ENCODE data around the gene MSRB3.
A peak's percentile ranks its signal among the peaks of the same experiment; 100 is the strongest.
"Not testable (repeated sequence)": the region's sequence is repeated elsewhere in the genome, so short reads cannot be mapped to it uniquely, and the experiment has no call there.

Gene MSRB3

DNA sequence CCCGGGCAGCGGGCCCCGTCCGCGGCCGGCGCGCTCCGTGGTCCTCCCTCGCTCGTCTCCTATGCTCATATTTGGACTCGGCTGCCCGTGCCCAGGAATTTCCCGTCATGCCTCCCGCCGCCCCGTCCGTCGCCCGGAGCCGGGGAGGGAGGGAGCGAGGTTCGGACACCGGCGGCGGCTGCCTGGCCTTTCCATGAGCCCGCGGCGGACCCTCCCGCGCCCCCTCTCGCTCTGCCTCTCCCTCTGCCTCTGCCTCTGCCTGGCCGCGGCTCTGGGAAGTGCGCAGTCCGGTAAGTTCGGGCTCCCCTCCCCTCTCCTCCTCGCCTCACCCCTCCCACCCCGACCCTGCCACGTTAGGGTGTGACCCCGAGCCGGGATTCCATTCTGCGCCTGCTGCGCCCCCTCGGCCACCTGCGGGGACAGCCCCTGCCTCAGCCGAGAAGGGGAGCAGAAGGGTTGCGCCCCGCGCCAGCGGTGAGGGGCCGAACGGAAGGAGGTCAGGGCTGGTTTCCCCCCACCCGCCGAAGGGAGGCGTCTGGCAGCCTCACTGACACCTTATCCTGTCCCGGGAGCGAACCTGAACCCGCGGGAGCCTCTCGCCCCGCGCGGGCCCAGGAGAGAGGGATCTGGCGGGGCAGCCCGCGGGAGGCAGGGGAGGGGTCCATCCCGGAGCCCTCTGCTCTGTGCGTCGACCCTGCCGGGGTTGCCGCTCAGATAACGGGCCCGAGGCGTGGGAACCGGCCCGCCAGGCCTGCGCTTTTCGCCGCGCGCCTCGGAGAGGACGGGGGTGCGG is at the start of gene MSRB3:
TSS of gene MSRB3 (plus strand) at position 108 of the 793 bp plus-strand sequence. CDS start 29,897 bp downstream, outside the sequence.
- peak; percentile 43 for DNase-seq (ENCODE audit: low read depth)

DNA sequence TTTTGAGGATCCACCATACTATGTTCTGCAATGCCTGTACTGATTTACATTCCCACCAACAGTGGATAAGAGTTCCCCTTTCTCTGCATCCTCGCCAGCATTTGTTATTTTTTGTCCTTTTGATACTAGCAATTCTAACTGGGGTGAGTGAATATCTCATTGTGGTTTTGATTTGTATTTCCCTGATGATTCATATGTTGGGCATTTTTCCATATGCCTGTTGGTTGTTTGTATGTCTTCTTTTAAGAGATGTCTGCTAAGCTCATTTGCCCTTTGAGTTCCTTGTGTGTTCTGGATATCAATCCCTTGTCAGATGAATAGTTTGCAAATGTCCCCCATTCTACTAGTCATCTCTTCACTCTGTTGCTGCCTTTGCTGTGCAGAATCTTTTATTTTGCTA is 49.0 kb upstream of the MSRB3 start:
- DNase-seq (ENCODE audit: low read depth), result peak; percentile 45

DNA sequence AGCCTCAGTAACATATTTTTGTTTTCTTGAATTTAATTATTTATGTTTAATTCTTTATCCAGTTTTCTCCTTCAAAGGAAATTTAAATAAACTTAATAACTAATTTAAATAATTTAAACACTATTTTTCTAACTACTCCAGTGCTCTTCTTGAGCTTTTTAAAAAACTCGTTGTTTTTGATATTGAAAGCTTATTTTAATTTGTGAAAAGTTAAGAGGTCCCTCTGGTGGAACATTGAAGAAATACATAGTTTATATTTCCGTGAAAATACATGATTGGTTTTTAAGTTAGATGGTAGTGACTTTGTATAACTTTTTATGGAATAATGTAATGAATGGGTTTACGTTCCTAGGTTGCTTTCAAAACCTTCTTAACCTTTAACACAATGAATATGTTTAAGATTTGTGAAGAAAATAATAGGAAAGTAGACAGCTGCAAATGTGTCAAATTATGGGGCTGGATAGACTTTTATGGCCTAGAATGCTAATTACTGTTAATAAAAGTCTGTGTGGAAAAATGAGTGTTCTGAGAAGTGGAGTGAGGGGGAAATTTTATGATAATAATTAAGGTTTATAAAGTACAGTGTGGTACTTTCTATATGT is 45.9 kb upstream of the MSRB3 start:
- DNase-seq (ENCODE audit: low read depth), result peak; percentile 4

DNA sequence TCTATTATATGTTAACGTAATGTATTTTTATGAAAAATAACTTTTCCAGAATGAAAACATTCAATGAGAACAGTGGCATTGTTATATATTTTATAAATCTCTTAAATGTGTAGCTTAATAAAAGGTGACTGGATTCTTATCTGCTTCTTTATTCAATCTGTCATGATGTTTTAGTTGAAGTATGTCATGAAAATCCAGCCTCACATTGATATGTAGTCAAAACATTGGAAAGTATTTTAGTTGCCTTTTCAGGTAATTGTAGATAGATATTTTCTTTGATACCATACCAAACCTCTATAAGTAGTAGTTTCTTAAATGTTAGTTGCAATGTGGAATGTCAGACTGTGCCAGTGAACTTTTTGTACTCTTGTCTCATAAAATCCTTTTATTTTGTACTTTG is 41.3 kb upstream of the MSRB3 start:
- no peak for DNase-seq (ENCODE audit: low read depth)

DNA sequence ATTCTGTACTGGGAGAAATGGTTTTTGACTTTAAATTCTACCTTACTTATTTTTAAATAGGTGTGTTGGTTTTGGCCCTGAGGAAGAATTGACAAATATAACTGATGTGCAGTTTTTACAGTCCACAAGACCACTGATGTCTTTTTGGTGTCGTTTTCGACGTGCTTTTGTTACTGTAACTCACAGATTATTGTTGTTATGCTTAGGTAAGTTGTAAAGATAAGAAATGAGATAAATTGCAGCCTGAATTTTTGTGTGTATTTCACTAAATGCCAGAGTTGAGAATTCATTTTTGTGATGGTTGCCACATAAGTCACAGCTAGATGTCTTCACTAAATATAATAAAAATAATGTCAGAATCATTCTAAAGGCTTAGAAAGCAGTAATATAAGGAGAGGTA is 39.9 kb upstream of the MSRB3 start:
- no peak for DNase-seq (ENCODE audit: low read depth)

DNA sequence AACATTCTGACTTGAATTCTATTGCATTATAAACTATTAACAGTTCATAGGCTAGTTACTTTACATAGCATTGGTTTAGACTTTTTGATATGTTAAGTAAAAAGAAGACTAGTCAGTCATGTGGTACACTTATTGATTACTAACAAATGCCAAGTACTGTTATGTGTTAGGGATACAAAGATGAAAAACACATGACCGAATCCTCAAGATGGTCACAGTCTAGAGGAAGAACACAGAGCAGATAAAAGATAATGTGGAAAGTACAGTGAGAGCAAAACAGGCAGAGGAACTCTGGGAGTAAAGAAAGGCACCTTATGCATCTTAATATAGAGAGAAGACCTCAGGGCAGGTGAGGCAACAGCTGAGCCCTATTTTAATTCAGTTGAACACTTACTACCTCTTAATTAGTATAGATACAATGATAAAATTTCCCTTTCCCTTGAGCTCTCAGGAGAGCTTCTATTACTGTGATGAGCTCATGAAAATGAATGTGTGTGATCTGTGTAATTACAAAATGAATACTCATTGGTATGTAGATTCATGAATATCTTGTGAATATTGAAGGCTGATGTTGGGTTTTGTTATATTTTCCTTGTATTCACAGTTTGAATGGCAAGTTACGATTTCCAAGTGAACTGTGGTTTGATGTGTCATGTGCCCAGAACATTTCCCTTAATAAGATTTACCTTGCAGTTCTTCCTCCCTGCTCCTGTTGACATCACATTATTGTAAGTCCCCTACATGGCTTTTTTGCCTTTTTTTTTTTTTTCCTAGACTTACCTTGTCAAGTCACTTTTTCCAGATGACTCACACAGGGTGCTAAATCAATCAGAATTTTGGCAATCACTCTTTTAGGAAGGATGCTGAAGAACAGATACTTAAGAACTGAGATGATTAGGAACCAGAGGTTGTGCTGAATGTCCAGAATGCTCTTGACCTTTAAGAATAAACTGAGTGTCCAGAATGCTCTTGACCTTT is 29.5 kb upstream of the MSRB3 start:
- no peak for DNase-seq (ENCODE audit: low read depth)

DNA sequence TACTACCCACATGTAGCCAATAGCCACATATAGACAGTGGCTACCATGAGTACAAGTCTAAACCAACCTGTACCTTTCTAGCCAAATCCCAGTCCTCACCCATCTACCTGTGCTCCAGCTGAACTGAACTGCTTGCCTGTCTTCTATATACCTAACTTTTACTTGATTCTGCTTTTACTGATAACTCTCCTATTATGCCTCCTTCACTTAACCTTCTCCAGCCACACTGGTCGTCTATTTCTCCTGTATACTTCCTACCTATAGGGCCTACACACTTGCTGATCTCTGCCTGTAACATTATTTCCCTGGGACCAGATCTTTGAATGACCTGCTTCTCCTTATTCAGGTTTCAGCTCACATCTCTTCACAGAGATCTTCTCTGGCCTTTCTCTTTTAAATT is 26.0 kb upstream of the MSRB3 start:
- no peak for DNase-seq (ENCODE audit: low read depth)

DNA sequence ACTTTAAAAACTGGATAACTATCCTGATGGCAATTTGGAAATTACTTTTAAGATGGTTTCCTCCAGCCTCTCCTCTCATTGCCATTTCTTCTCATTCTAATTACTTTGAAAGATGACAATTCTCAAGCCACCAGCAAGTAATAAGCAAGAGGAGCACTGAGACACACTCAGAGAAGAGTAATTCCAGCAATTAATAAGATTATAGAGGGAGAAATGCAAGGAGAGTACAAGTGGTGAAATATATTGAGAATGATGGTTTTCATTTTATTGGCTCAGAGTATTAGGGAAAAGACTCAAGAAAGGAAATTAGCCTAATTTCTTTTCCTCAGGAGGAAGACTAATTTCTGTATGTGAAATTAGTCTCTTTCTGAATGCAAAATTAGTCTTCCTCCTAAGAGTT is 20.5 kb upstream of the MSRB3 start:
- no peak for DNase-seq (ENCODE audit: low read depth)

DNA sequence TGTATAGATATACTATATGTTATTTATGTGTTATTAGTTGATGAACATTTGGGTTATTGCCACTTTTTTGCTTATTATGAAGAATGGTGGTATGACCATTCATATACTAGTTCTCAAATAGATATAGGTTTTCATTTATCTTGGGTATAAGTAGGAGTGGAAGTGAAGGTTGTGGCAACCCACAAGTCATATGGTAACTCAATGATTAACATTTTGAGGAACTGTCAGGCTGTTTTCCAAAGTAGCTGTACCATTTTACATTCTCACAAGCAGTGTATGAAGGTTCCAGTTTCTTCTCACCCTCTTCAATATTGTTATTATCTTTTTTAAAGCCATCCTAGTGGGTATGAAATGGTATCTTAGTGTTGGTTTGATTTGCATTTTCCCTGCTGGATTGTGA is 19.0 kb upstream of the MSRB3 start:
- no peak for DNase-seq (ENCODE audit: low read depth)

DNA sequence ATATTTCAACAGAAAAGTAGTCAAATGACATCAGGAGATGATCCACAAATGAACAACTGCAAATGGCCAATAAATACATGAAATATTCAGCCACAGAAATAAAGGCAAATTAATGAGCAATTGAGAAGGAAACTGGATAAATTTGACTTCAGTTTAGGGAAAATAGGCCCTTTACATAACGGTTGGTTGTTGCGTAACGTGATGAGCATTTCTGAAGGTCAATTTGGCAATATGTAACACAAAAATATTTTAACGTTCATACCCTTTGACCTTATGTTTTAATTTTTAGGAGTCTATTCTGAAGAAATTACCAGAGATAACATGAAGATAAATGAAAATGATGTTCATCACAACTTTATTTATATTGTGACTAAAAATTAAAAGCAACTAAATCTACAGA is 14.7 kb upstream of the MSRB3 start:
- no peak for DNase-seq (ENCODE audit: low read depth)

DNA sequence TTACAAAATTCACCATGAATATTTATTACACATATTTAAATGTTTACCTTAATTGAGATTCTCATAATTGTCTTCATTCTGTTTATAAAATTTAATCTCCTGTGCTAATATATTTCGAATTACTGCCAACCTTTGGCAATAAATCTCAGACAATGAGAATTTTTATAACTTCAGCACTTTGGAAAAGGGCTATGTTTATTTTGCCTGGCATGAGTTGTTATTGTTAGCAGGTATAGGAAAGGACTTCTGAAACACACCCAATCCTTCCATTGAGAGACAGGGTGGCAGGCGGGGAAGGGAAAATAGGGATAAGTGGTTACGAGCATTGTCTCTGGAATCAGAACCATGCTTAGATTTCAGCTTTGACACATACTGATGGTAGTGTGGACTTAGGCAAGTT is 12.1 kb upstream of the MSRB3 start:
- no peak for DNase-seq (ENCODE audit: low read depth)

DNA sequence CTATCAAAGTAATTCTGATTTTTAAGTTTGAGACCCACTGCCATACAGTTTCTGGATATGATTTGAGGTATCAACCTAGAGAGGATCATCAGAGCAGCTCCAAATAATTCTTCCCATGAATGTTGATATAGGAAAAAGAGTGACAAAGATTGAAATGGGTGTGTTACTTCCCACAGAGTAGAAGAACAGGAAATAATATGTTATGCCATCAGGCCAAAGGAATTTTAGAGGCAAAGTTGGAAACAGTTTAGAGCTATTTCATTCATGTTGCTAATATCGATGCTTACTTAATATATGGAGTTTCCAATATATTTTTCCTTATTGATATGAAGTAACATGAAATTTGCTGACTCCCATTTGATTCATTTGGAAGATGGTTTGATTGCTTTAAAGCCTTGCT is 8.9 kb upstream of the MSRB3 start:
- DNase-seq (ENCODE audit: low read depth), result no peak

DNA sequence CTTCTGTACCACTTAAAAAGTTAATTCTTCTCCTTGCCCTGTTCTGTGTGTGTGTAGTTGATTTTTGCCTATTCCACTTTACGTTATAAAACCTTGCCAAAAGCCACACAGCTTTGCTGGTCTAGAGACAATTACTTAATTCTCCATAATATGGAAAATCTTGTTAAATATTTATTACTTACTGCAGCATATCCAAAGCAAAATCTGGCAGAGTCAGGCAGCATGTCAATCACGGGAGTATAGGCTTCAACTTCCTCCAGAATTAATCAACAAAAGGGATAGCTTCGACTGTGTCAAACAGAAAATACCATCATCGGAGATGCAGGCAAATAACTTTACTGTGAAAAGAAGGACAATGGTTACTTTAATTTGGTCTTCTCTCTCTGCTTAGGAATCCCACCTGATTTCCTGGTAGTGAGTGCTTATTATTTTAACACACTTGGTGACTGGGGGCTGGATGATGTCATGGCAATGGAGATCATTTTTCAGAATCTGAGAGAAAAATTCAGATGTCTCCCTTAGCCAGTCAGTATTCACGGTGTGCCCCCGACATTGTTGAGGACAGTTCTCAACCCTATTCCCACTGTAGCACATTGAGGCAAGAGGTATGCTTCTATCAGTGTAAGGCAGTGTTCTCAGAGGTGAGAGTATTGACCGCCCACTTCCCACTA is 3.7 kb upstream of the MSRB3 start:
- DNase-seq (ENCODE audit: low read depth), result no peak

DNA sequence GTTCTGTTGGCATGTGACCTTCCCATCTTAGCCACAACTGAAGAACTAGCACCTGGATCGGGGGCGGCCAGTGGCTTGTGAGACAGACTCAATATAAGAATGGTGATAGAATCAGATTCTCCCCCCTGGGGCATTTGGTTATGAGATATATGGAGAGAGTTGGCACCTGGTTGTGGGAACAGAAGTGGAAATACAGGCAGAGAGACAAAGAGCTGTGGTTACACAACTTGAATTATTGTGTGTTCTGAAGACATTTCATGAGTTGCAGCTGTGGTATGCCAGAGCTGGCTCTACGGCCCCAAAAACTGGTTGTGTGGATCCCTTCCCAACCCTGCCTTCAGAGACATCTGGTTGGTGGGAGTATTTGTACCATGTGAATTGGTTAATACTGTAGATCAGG is 2.9 kb upstream of the MSRB3 start:
- DNase-seq (ENCODE audit: low read depth), result no peak

DNA sequence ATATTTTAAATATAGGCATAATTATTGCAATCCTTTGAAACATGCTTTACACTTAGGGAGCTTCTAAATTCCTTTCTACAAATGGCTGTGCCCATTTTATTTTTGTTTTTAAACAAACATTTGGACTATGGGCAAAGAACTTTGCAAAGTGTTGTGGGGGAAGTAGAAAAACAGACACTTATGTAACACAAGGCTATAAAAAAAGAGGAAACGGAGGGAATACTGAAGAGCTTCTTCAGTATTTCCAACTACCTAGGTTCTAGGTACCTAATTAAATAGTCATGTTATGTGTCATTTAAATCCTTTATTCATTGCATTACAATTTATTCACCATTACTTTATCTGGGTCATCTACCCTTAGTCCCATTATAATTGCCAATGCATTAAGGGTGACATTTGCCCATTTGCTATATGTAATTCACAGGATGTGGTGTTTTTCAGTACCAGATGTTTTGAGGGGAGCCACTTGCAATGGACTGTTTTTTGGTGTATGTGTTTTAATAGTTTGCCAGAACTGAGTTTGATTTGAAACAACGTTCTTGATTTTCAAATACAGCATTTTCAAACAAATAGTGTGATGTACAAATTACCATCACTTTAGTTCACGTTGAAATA is 1.5 kb upstream of the MSRB3 start:
- no peak for DNase-seq (ENCODE audit: low read depth)

DNA sequence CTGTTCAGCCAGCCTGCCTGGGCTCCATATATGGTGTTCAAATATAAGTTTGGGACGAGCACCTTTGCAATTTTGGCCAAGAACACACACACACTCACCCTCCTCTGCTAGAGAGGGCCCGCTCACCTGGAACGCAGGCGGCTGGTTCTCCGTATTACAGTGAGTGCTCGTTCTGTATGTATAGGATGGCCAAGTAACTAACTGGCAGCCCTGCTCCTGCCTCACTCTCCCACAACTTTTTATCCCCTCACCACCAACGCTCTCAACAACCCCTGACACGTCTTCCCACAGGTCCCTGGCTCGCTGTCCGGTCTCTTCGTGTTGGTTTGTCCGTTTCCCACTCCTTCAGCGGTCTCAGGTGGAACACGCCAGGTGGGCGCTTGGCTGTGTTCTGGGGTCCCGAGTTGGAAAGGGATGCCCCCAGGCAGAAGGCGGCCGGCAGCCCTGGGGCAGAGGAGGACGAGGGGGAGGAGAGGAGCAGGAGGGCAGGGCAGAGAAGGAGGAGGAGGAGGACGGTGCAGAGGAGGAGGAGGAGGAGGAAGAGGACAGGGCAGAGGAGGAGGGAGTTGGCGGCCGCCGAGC is 398 bp upstream of the MSRB3 start:
- no peak for DNase-seq (ENCODE audit: low read depth)

DNA sequence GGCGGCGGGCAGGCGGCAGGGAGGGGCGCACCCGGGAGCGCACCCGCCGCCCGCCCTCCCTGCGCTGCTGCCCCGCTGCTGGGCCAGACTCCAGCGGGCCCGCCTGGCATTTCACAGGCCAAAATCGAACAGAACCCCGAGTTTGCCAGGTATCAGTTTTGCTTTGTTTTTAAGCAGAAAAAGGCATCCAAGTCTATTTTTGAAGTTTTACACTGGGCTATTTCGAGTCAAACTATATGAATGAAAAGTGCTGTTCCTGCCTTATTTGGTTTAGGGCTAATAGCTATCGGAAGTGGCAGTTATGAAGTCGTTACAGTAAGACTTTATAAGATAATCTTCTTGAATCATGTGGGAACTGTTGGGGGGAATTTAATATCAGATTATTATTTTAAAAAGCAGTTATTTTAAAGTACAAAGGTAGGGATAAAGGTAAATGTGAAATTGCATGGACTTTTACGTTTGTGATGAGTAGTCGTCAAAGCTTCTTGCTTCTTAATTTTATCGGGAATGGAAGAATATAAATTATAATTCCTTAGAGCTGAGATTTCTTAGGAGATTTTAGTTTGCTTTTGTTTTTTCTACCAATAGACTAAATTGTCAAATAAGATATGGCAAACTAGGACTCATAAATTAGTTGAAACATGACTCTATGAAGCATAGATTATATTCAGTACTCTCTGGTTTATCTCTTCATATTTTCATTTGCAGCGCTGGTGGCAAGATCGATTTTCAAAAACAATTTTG is 1.1 kb downstream of the MSRB3 start:
- DNase-seq (ENCODE audit: low read depth), result no peak

DNA sequence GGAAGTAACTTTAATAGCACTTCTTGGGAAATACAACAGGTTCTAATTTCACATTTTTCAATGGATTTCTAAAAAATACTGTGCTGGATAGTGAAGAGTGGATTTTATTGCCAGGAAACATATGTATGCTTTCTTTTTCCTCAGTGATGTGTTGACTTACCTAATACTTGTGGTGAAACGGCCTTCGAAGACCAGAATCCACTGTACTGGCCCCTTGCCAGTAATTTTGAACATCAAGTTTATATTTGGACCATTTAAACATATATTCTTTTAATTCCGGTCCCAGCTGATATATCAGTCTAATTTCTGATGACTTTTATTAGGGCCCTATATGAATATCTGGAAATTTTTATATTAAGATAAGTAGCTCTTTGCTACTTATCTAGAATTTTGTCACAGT is 1.8 kb downstream of the MSRB3 start:
- DNase-seq (ENCODE audit: low read depth), result no peak

DNA sequence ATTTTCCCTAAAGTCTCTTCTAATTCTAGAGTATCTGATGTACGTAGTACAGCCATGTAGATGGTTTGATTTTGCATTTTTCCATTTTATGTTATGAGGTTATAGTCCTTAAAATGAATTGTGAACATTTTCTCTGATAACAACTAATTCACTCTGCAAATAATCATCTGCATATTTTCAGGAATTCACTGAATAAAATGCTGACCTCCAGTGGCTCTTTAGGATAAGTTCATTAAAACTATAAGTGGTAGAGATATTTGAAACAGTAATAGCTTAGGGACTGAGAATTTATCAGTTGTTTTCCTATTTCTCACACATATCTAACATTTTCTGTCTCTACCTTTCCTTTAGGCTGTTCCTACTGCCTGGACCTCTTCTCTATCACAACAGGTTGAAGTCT is 4.4 kb downstream of the MSRB3 start:
- DNase-seq (ENCODE audit: low read depth), result no peak

DNA sequence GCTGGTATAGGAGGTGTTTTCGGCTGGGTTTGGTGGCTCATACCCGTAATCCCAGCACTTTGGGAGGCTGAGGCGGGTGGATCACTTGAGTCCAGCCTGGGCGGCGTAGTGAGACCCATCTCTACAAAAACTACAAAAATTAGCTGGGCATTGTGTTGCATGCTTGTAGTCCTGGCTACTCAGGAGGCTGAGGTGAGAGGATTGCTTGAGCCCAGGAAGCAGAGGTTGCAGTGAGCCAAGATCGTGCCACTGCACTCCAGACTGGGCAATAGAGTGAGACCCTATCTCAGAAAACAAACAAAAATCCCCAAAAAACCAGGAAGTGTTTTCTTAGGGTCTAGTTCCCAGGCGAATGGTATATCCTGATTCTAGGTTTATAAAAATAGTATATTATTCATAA is 7.0 kb downstream of the MSRB3 start:
- not testable (repeated sequence) for DNase-seq (ENCODE audit: low read depth)

DNA sequence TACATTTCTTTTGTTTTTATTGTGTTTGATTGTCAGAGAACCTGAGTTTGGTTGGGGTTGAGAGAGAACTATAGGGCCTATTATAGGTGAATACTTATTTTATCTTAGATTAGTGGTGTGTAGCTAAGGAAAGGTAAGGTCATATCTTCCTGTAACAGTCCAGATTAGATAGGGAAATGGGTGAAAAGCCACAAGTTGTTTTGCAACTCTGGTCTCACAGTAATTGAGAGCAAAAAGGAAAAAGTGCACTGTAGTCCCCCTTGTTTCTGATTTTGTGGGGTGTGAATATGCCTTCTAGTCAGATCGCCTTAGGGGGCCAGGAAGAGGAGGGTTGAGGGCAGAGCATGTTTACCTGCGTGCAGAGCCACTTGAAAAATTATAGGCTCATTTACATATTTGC is 8.9 kb downstream of the MSRB3 start:
- DNase-seq (ENCODE audit: low read depth), result no peak
